GM21381 (cell line): ENCODE data around the gene MRGPRG.
"Not testable (repeated sequence)": the region's sequence is repeated elsewhere in the genome, so short reads cannot be mapped to it uniquely, and the experiment has no call there.

Source experiments
- ATAC-seq: cut with Tn5 transposase; IDR thresholded peaks from one replicate; pipeline ENCODE4 v1.9.1; 2021; ENCODE audit warnings: mild to moderate bottlenecking, moderate library complexity; ENCODE audit not compliant: unreplicated experiment

MRGPRG gene

GRCh38 chr11:3218483-3219280 lies at the start of gene MRGPRG:
Gene MRGPRG (minus strand): TSS chr11:3218813. CDS start chr11:3218813, 0 bp downstream.
- no peak for ATAC-seq

DNA sequence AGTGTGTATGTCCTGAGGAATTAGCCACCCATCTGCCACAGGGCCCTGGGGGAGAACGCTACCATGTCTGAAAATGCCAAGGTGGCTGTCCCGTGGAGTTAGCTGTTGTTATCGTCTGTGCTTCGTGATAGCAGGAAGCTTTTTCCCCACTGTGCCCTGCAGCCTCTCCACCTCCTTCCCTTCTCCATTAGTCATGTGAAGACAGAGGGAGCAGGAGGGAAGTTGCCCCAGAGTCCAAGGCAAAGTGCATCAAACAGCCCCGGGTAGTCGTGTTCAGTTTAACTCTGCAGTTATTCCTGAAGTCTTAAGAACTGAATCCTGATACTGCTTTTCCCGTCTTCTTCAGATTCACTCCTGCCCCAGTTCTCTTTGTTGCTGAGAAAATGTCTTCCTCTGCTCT lies 43.9 kb upstream of the MRGPRG start:
- ATAC-seq, result not testable (repeated sequence)

DNA sequence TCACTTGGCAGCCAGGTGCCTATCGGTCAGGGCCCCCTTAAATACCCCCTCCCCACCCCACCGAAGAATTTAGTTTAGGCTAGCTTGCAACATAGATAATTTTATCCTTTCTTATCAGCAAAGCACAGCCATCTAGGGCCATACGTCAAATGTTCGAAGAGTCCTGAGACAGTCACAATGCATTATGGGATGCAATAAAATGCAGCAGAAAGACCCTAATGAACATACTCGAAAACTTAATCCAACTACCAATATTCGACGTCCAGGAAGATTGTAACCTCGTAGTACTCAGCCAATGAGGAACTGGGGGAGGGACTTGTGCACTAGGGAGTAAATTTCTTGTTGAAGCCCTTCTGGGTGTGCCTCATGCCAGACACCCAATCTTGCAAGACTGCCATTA lies 43.2 kb upstream of the MRGPRG start:
- ATAC-seq, result not testable (repeated sequence)

- not testable (repeated sequence) for ATAC-seq
Observed at GRCh38 chr11:3257509-3257908, 38.9 kb upstream of the MRGPRG start.

DNA sequence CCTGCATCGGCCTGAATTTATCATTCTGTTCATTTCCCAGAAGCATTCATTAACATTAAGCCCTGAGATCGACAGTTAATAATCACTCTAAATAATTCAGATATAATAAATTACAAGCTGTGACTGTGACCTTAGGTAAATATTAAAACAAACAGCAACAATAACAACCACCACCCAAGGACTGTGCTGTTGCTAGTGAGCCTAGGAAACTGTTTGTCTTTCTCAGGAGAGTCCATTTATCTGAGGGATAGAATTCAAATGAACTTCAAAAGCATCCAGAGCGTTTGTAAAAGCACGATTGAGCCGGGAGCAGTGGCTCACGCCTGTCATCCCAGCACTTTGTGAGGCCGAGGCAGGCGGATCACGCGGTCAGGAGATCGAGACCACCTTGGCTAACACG lies 36.6 kb upstream of the MRGPRG start:
- ATAC-seq, result not testable (repeated sequence)

- not testable (repeated sequence) for ATAC-seq
Observed at GRCh38 chr11:3254773-3255172, 36.2 kb upstream of the MRGPRG start.

DNA sequence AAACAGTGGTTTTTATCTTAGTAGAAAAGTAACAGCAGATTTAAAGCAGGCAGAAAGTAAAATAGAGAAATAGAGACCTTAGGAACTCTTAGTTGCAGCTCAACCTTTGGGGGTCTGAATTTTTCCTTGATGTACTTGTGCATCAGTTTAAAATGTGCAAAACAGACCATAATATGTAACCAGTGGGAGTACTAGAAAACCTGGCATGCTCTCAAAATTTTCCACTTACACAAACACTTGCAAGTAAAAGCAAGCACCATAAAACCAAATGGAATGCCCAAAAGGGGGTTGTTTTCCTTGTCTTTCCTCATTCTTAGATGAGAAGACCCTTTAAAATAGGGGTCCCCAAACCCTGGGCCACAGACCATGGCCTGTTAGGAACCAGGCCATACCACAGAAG lies 26.5 kb upstream of the MRGPRG start:
- ATAC-seq, result no peak

DNA sequence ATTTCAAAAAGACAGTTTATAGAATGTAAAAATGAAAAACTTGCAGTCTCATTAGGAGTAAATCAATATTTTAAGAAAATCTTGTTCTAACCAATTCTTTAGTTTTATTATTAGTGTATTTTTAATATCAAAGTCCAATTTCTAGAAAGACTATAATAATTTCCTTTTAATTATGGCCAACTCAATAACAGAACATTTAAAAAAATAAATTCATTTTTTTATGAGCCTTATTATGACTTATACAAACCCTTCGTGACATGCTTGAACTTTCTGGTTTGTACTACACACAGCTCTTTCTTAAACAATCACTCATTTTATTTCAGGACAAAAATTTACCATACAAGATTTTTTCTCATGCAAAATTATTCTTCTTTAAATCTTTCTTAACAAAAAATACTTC lies 25.3 kb upstream of the MRGPRG start:
- no peak for ATAC-seq

GRCh38 chr11:3237119-3237518 lies 18.5 kb upstream of the MRGPRG start:
- no peak for ATAC-seq

GRCh38 chr11:3234846-3235245 lies 16.2 kb upstream of the MRGPRG start:
- ATAC-seq, result no peak

DNA sequence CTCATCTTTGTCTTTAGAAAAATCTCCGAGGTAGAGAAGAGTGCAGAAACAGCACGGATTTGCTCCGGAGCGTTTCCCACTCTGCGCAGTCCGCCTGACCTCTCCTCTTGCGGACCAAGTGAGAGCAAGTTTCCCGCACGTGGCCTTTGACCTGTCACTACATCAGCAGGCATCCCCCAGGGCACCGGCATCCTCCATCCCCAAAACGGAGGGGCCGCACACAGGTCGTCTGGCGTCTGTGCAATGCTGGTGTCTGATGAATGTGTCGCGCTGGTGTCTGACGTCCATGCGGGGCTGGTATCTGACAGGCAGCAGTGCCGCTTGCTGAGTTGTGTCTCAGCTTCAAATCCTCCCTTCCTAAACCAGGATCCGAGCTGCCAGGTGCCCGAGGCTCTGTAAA lies 14.3 kb upstream of the MRGPRG start:
- no peak for ATAC-seq

- ATAC-seq, result no peak
Observed at GRCh38 chr11:3231851-3232744, 13.5 kb upstream of the MRGPRG start, which contains the start of gene MRGPRE. Gene MRGPRE (minus strand): TSS chr11:3232417. CDS start chr11:3228799, 3,618 bp downstream.

DNA sequence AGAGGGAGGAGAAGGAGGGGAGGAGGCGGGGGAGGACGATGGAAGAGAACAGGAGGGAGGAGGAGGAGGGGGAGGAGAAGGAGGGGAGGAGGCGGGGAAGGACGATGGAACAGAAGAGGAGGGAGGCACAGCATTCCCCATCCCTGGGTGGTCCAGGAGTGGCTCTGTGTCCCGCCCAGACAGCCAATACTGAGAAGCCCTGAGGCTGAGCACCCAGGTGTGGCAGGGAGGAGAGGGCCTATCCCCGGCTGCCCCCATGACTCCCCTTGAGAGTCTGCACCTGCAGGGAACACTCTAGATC lies 12.9 kb upstream of the MRGPRG start:
- no peak for ATAC-seq

- no peak for ATAC-seq
Observed at GRCh38 chr11:3230636-3231549, 12.3 kb upstream of the MRGPRG start.

- no peak for ATAC-seq
Observed at GRCh38 chr11:3229673-3230630, 11.3 kb upstream of the MRGPRG start.

- no peak for ATAC-seq
Observed at GRCh38 chr11:3228445-3228829, 9.8 kb upstream of the MRGPRG start.

DNA sequence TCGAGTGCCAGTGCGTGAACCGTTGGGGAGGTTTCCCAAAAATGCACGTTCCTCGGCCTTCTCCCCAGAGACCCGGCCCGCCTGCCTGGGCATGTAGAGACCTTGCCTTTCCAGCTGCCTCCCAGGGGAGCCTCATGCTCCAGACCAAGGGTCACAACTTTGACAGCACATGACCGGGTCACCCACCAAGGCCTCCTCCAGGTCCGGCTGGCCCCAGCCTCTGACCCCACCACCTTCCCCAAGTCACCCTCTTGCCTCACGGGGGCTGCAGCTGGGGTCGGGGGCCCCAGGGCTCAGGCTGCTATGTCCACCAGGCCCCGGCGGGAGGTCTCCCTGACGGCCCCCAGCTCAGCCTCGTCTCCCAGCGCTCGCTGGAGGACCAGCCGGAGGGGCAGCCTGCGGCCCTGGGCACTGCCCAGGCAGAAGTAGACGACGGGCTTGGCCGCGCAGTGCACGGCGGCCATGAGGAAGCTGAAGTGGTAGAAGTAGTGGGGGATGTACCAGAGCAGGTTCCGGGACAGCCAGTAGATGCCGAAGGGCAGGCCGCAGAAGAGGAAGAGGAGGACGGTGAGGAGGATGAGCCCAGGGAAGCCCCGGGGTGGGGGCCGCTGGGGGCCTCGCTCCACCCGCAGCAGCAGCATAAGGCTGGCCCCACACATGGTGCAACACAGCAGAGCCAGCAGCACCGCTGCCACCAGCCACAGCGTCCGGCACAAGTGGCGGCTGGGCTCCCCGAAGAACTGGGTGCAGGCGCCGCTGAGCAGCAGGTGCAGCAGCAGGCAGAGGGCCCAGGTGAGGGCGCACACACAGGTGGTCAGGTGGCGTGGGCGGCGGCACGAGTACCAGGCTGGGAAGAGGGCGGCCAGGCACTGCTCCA lies 9.2 kb upstream of the MRGPRG start:
- no peak for ATAC-seq

- ATAC-seq, result no peak
Observed at GRCh38 chr11:3226846-3227567, 8.4 kb upstream of the MRGPRG start.
